Endothelial cell of umbilical vein (primary cell): ENCODE data around the gene MALRD1. TPM values are rescaled to one million over a fixed set of nuclear protein-coding genes. Genes with fewer than 3 reads are reported as not detected.

Experiments used
- BruUV-seq: library from RNA; stranded (reverse); fragments of 400-500 nt; replicated peaks from 2 replicates; lab custom pipeline; 2021; lab: Mats Ljungman, UMichigan
- CTCF ChIA-PET: fragments of 300-600, 350-600 bp; sonication (Branson Sonifier 250); formaldehyde crosslinking; loops from one replicate; lab custom pipeline; 2021; ENCODE audit warnings: antibody characterized with exemption, inconsistent platforms; lab: Charles Lee
- POLR2A ChIA-PET: fragments of 300-600, 350-600 bp; sonication (Branson Sonifier 250); formaldehyde crosslinking; loops from one replicate; lab custom pipeline; 2021; ENCODE audit warnings: antibody characterized with exemption, inconsistent platforms; lab: Charles Lee
- DNase-seq: peaks from one replicate; pipeline ENCODE4 v3.0.0-alpha.2; 2011; ENCODE audit warnings: low read depth, low spot score
- FAIRE-seq: peaks from 2 replicates; lab custom pipeline; 2011; peaks lifted over from hg19 to GRCh38; lab: Jason Lieb, UNC
- H2AFZ ChIP-seq: 2 replicates; pipeline ENCODE4 v1.6.0; 2012; ENCODE audit warnings: low read depth, low read length, control low read depth, inconsistent platforms
- H3K27ac ChIP-seq: 2 replicates; pipeline ENCODE4 v1.5.1; 2011; ENCODE audit warnings: low read depth, mild to moderate bottlenecking, control low read depth, low read length, moderate library complexity; ENCODE audit not compliant: insufficient read depth
- H3K27me3 ChIP-seq, 2 experiments: 2 replicates each; pipeline versions ENCODE4 v1.6.0 to v1.6.1; 2011; ENCODE audit warnings: low read length in 2 of 2, mixed read lengths in 1 of 2; ENCODE audit not compliant: control insufficient read depth in 2 of 2, insufficient read depth in 2 of 2
- H3K36me3 ChIP-seq, 2 experiments: 2 replicates in 1 of 2; 3 replicates in 1 of 2; pipeline ENCODE4 v1.5.1; 2011; ENCODE audit warnings: low read length in 2 of 2, mild to moderate bottlenecking in 1 of 2, moderate library complexity in 1 of 2; ENCODE audit not compliant: control insufficient read depth in 2 of 2, insufficient read depth in 2 of 2; ENCODE audit errors: extremely low read depth in 1 of 2
- H3K4me1 ChIP-seq: 3 replicates; pipeline ENCODE4 v1.5.1; 2011; ENCODE audit warnings: mild to moderate bottlenecking, low read length; ENCODE audit not compliant: control insufficient read depth, insufficient read depth; ENCODE audit errors: extremely low read depth
- H3K4me2 ChIP-seq: 2 replicates; pipeline ENCODE4 v1.6.1; 2011; ENCODE audit warnings: low read length, control low read depth, mixed read lengths; ENCODE audit not compliant: insufficient read depth
- H3K4me3 ChIP-seq, 3 experiments: fragments of 200-600 bp in 1 of 3; sonication (generic), shearing (Covaris generic) in 1 of 3; replicated peaks in 1 of 3; 2 replicates each; pipeline ENCODE4 v1.5.1; 2011 to 2016; ENCODE audit warnings: control low read depth in 3 of 3, low read length in 3 of 3, mild to moderate bottlenecking in 2 of 3, inconsistent platforms in 1 of 3, low read depth in 1 of 3, moderate library complexity in 1 of 3; ENCODE audit not compliant: insufficient read depth in 1 of 3
- H3K79me2 ChIP-seq: 2 replicates; pipeline ENCODE4 v1.6.0; 2012; ENCODE audit warnings: low read length, inconsistent platforms; ENCODE audit not compliant: control insufficient read depth, insufficient read depth
- H3K9ac ChIP-seq: replicated peaks from 2 replicates; pipeline ENCODE3; 2011; ENCODE audit warnings: low read length, control low read depth; ENCODE audit not compliant: insufficient read depth; ENCODE audit errors: extremely low read depth
- H3K9me1 ChIP-seq: replicated peaks from 3 replicates; pipeline ENCODE4 v1.6.0; 2011; ENCODE audit warnings: mild to moderate bottlenecking, low read length; ENCODE audit not compliant: control insufficient read depth, insufficient read depth; ENCODE audit errors: extremely low read depth
- H3K9me3 ChIP-seq: replicated peaks from 2 replicates; pipeline ENCODE4 v1.5.1; 2012; ENCODE audit warnings: low read length, inconsistent platforms; ENCODE audit not compliant: control insufficient read depth, insufficient read depth
- H4K20me1 ChIP-seq: replicated peaks from 2 replicates; pipeline ENCODE3; 2011; ENCODE audit warnings: mild to moderate bottlenecking, low read length; ENCODE audit not compliant: control insufficient read depth, insufficient read depth; ENCODE audit errors: extremely low read depth
- EZH2 ChIP-seq: IDR thresholded peaks from 2 replicates; pipeline ENCODE4 v1.6.1; 2012; ENCODE audit warnings: borderline replicate concordance, low read depth, mild to moderate bottlenecking, moderate library complexity, low read length, inconsistent platforms; ENCODE audit not compliant: severe bottlenecking
- FOS ChIP-seq: IDR thresholded peaks from 2 replicates; pipeline ENCODE4 v1.6.1; 2011; ENCODE audit warnings: mild to moderate bottlenecking, low read length, moderate library complexity, borderline replicate concordance; ENCODE audit not compliant: insufficient read depth
- GATA2 ChIP-seq: IDR thresholded peaks from 2 replicates; pipeline ENCODE4 v1.7.0; 2011; ENCODE audit warnings: low read depth, mild to moderate bottlenecking, moderate library complexity, mixed read lengths, low read length; ENCODE audit not compliant: insufficient read length, insufficient read depth
- JUN ChIP-seq: IDR thresholded peaks from 2 replicates; pipeline ENCODE4 v1.6.1; 2011; ENCODE audit warnings: borderline replicate concordance, low read depth; ENCODE audit not compliant: insufficient read length, insufficient read depth
- MAX ChIP-seq: IDR thresholded peaks from 2 replicates; pipeline ENCODE4 v1.6.1; 2011; ENCODE audit not compliant: insufficient read depth, insufficient read length
- MYC ChIP-seq: IDR thresholded peaks from one replicate; pipeline ENCODE4 v1.6.1; 2011; ENCODE audit warnings: mild to moderate bottlenecking, low read depth, low read length
- POLR2A ChIP-seq: IDR thresholded peaks from 2 replicates; pipeline ENCODE4 v1.6.1; 2012; ENCODE audit warnings: low read depth, mild to moderate bottlenecking, control low read depth, low read length
- POLR2AphosphoS5 ChIP-seq: IDR thresholded peaks from 2 replicates; pipeline ENCODE4 v1.6.1; 2012; ENCODE audit warnings: low read depth, mild to moderate bottlenecking, control low read depth, low read length, moderate library complexity; ENCODE audit not compliant: insufficient read depth
- dilution Hi-C: fragments of 300-500 bp; cut with MboI; formaldehyde crosslinking; loops from one replicate; pipeline ENCODE4 v1.15.0; 2019; ENCODE audit warnings: low sequenced_read_pairs; ENCODE audit not compliant: extremely low pct_ligation_motif_present
- intact Hi-C: fragments of 100-400 bp; cut with micrococcal nuclease; formaldehyde crosslinking; loops from one replicate; pipeline ENCODE4 v1.10.0; 2022
- polyA plus RNA-seq, 4 experiments: library from polyadenylated mRNA; depleted of rRNA in 3 of 4; stranded (reverse) in 3 of 4; unstranded in 1 of 4; fragments of >200 nt; gene quantifications; 2 replicates each; pipeline versions ENCODE4 v1.2.1 to v1.2.3, GENCODE V29; 2011 to 2012; ENCODE audit warnings: missing spikeins in 1 of 4
- total RNA-seq: library from RNA; stranded (reverse); gene quantifications from 2 replicates; pipeline ENCODE4 v1.2.3, GENCODE V29; 2021
- TF ChIP-seq, protein P1 (sequence below), 2 donors: IDR thresholded peaks; 1 replicate in 1 of 2; 2 replicates in 1 of 2; pipeline ENCODE4 v1.5.1; 2011; ENCODE audit warnings: low read length in 2 of 2, mild to moderate bottlenecking in 2 of 2, moderate library complexity in 2 of 2, control low read depth in 1 of 2, inconsistent platforms in 1 of 2, low read depth in 1 of 2; ENCODE audit not compliant: insufficient read depth in 1 of 2; ENCODE audit errors: extremely low read depth in 1 of 2

Gene MALRD1
- total and polyA plus RNA-seq, 2 donors (not counting 3 experiments of a cell fraction or from before 2014, with no cell fraction given) = not detected

DNA sequence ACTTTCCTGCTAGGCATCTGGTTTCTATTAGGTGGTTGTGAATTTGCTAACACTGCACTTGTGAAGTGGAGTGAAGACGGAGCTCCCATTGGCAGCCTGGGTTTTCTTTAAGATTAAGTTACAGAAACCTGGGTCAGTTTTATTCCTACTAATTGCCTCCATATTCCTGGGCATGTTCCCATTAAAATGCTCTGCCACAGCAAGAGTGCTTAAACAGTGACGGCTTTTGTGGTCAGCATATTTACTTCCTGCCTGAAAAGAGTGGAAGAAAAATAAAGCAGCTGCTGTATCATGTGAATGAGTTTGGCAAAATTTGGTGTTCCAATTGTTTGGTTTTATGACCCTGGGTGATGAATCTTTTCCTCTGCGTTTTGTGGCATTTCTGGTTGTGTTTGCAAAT lies 670.7 kb downstream of the MALRD1 start:
- no peaks in the 10 kb centered on the region for H3K27me3 ChIP-seq
- H3K9me1 ChIP-seq = no peaks in the 10 kb centered on the region
- H3K4me3 ChIP-seq = no peak overlapping the region
- TF ChIP-seq JUN (no peak), GATA2 (no peak), POLR2AphosphoS5 (no peak), MAX (no peak), MYC (no peak), EZH2 (no peak), POLR2A (no peak), FOS (no peak)
- TF ChIP-seq, protein P1, sequence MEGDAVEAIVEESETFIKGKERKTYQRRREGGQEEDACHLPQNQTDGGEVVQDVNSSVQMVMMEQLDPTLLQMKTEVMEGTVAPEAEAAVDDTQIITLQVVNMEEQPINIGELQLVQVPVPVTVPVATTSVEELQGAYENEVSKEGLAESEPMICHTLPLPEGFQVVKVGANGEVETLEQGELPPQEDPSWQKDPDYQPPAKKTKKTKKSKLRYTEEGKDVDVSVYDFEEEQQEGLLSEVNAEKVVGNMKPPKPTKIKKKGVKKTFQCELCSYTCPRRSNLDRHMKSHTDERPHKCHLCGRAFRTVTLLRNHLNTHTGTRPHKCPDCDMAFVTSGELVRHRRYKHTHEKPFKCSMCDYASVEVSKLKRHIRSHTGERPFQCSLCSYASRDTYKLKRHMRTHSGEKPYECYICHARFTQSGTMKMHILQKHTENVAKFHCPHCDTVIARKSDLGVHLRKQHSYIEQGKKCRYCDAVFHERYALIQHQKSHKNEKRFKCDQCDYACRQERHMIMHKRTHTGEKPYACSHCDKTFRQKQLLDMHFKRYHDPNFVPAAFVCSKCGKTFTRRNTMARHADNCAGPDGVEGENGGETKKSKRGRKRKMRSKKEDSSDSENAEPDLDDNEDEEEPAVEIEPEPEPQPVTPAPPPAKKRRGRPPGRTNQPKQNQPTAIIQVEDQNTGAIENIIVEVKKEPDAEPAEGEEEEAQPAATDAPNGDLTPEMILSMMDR (IDR thresholded peaks at IDR 0.05; ENCODE audit: extremely low read depth in 1 of 2, insufficient read depth in 1 of 2, low read depth in 1 of 2, low read length in 2 of 2) = no peak
- no peaks in the 10 kb centered on the region for H3K4me1 ChIP-seq
- H3K79me2 ChIP-seq = no peaks in the 10 kb centered on the region
- CTCF ChIA-PET = no interaction called here
- H3K27ac ChIP-seq = no peak overlapping the region
- H3K9ac ChIP-seq = no peak overlapping the region
- DNase-seq = no peak
- H3K4me2 ChIP-seq = no peak overlapping the region
- intact Hi-C loops (no loop called here), dilution Hi-C loops (no loop called here)
- H3K9me3 ChIP-seq = peaks cover 3% of the 10 kb centered on the region
- POLR2A ChIA-PET = no interaction called here
- no peaks in the 10 kb centered on the region for H4K20me1 ChIP-seq
- FAIRE-seq = no peak
- BruUV-seq = no TSS peak
- no peaks in the 10 kb centered on the region for H3K36me3 ChIP-seq
- H2AFZ ChIP-seq = no peak overlapping the region
